GM12801 (cell line): ENCODE results near the gene DHX34.

Source experiments
- TF ChIP-seq, protein P1 (sequence below): IDR thresholded peaks from one replicate; pipeline ENCODE4 v1.5.1; 2011; ENCODE audit warnings: control low read depth; ENCODE audit not compliant: insufficient read length; ENCODE audit errors: extremely low read depth

Gene DHX34

DNA sequence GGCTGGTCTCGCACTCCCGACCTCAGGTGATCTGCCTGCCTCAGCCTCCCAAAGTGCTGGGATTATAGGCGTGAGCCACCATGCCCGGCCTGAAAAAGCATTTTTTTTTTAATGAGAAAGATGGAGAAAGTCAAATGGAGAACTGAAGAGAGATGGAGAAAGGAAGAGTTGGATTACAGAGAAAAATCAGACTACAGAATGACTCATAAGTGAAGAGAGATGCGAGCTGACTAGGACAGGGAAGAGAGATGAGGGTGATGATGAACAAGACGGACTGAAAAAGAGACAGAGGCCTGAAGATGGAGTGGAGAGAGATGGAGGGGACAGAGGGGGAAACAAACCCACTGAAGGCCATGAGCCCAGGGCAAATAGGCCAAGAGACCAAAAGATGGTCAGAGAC is 1.5 kb downstream of the DHX34 start:
- TF ChIP-seq, protein P1, sequence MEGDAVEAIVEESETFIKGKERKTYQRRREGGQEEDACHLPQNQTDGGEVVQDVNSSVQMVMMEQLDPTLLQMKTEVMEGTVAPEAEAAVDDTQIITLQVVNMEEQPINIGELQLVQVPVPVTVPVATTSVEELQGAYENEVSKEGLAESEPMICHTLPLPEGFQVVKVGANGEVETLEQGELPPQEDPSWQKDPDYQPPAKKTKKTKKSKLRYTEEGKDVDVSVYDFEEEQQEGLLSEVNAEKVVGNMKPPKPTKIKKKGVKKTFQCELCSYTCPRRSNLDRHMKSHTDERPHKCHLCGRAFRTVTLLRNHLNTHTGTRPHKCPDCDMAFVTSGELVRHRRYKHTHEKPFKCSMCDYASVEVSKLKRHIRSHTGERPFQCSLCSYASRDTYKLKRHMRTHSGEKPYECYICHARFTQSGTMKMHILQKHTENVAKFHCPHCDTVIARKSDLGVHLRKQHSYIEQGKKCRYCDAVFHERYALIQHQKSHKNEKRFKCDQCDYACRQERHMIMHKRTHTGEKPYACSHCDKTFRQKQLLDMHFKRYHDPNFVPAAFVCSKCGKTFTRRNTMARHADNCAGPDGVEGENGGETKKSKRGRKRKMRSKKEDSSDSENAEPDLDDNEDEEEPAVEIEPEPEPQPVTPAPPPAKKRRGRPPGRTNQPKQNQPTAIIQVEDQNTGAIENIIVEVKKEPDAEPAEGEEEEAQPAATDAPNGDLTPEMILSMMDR = no peak

GRCh38 chr19:47351548-47351947 is 2.4 kb downstream of the DHX34 start:
- TF ChIP-seq, protein P1 = no peak

GRCh38 chr19:47352095-47352494 is 3.0 kb downstream of the DHX34 start:
- TF ChIP-seq, protein P1 = no peak

GRCh38 chr19:47353307-47353712 is 4.2 kb downstream of the DHX34 start:
- TF ChIP-seq, protein P1 = no peak

- TF ChIP-seq, protein P1 = no peak
Observed at GRCh38 chr19:47356900-47357299, 7.8 kb downstream of the DHX34 start.

GRCh38 chr19:47357788-47358680 is 8.9 kb downstream of the DHX34 start:
- TF ChIP-seq, protein P1 = no peak

DNA sequence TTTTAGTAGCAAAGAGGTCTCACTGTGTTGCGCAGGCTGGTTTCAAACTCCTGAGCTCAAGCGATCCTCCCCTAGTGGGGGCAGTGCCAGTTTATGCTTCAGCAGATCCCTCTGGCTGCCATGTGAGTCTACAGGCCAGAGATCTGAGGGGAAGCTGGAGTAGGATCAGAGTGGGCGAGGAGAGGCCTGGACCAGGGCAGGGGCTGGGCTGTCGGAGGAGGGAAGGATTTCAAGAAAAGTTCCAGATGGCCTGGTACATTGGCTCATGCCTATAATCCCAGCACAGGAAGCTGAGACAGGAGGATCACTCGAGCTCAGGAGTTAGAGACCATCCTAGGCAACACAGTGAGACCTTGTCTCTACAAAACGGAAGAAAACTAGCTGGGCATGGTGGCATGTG is 9.8 kb downstream of the DHX34 start:
- TF ChIP-seq, protein P1 = no peak
